Astrocyte of the spinal cord (primary cell): ENCODE data around the gene ZNF532.
A peak's percentile ranks its signal among the peaks of the same experiment; 100 is the strongest.

Experiments
- DNase-seq: peaks from one replicate; pipeline ENCODE4 v3.0.0; 2011; ENCODE audit warnings: low read depth, low spot score
- H3K4me3 ChIP-seq: 2 replicates; pipeline ENCODE4 v1.5.1; 2011; ENCODE audit warnings: low read depth, mild to moderate bottlenecking, low read length, moderate library complexity
- in situ Hi-C: cut with HindIII; loops from 2 replicates; pipeline ENCODE4 v1.10.0; 2017; ENCODE audit warnings: low sequenced_read_pairs
- TF ChIP-seq, protein P1 (sequence below): IDR thresholded peaks from 2 replicates; pipeline ENCODE4 v1.5.1; 2012; ENCODE audit warnings: low read depth, mild to moderate bottlenecking, low read length, inconsistent platforms

Gene ZNF532

DNA sequence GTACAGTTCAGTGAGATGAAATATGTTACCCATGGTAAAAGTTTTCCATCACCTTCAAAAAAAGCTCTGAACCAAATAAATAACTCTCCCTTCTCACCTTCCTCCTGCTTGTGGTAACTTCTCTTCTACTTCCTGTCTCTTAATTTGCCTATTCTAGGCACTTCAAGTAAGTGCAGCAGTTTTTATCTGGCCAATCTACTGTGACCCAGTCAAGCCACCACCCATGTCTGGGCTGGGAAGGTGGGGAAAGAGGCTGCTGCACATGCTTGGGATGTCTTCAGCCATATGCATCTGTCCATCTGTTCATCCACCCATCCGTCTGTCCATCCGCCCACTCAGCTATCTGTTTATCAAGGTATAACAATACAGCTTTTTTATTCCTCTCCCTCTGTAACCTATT is 31.6 kb downstream of the ZNF532 start:
- no peak overlapping the region for H3K4me3 ChIP-seq
- no peak for DNase-seq
- in situ Hi-C loops, result no loop called here
- TF ChIP-seq, protein P1, sequence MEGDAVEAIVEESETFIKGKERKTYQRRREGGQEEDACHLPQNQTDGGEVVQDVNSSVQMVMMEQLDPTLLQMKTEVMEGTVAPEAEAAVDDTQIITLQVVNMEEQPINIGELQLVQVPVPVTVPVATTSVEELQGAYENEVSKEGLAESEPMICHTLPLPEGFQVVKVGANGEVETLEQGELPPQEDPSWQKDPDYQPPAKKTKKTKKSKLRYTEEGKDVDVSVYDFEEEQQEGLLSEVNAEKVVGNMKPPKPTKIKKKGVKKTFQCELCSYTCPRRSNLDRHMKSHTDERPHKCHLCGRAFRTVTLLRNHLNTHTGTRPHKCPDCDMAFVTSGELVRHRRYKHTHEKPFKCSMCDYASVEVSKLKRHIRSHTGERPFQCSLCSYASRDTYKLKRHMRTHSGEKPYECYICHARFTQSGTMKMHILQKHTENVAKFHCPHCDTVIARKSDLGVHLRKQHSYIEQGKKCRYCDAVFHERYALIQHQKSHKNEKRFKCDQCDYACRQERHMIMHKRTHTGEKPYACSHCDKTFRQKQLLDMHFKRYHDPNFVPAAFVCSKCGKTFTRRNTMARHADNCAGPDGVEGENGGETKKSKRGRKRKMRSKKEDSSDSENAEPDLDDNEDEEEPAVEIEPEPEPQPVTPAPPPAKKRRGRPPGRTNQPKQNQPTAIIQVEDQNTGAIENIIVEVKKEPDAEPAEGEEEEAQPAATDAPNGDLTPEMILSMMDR, result no peak

DNA sequence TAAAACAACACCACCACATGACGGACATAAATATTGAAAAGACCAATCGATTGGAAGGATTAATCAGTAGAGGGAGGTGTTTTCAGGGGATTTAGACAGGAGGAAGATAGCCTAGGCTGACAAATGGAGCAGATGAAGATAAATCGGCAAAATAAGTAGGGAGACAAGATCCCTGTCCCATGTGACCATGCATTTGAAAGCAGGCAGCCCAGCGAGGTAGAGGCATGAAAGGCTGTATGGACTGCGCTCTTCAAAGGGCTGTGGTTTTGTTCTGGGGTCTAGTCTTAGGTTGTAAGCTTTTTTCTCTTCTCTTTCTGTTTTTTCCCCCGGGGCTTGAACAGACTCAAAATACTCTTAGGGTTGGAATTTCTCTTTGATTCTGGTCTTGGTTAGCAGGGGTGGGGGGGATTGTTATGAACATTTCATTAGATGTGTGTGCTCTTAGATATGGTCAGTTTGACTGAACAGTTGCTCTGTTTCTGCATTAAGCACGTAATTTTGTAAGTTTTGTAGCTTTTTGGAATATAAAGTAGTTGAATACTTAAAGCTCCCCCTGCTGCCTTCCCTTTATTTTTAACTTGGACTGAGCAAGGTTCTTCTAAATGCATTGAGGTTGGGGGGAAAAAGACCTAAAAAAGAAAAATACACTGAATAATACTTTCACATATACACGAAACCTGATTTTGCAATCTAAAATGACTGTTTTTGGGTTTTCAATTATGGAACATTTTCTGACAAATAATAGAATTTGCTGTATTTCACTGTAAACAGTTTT is 32.2 kb downstream of the ZNF532 start:
- no peak for DNase-seq
- in situ Hi-C loops, result no loop called here
- no peak overlapping the region for H3K4me3 ChIP-seq
- TF ChIP-seq, protein P1, result no peak

DNA sequence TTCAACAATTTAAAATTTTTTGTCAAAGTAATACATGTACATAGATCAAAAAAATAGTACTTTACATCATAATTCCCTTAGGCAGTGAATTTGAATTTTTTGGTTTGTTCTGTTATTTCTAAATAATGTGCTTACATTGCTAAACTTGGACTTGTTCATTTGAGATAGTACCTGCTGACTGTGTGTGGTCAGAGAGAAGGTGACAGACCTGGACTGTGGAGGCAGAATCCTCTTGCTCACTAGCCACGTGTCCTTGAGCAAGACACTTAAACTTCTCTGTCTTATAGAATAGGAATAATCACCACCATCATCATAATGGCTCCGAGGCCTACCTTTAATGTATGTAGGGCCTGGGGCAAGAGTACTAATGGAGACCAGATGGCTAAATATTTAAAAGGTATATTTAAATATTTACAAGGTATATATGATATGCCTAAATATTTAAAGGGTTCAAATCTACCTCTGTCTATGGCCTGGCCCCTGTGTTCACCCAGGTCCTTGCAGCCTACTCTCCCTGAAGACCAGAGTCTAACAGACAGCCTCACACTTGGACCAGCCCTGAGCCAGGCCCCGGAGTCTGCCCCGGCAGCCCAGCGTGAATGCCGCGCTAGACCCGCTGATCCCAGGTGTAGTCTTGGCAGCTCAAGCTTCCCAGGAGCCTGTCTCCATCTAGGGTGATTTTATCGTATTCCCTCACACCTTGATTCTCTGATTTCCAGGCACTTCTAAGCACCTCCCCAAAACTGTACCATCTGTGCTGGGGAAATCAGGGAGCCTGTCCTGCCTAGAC is 33.5 kb downstream of the ZNF532 start:
- in situ Hi-C loops, result no loop called here
- DNase-seq, result no peak
- TF ChIP-seq, protein P1, result no peak
- no peak overlapping the region for H3K4me3 ChIP-seq

DNA sequence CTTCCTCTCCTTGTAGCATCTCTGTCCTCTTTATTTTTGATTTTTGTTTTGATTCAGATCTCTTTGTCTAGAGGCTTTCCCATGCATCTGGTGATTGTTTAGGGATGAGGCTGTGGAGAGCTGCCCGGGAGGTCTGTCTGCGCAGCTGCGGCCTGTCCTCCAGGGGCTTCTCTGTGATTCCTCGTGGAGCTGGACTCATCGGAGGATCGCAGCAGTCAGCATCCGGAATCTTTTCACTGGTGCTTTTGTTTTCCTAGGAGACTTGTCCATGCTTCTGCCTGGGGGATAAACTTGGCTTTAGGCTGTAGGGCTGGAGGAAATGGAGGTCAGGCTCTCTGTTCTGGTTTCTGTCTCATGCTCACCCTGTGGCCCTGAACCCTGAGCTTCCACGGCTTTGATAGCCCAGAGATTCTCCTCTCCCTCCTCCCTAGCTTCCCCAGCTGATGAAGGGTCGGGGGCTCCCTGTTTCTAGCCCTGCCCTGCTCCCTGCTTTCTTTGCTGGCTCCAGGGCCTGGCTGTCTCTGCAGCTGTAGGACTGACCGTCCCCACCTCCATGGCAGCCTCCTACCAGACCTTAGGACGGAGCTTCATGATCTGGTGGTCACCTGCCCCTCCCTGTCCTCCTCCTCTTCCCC is 35.5 kb downstream of the ZNF532 start:
- DNase-seq, result peak; percentile 24
- TF ChIP-seq, protein P1, result no peak
- in situ Hi-C loops, result no loop called here
- no peak overlapping the region for H3K4me3 ChIP-seq

DNA sequence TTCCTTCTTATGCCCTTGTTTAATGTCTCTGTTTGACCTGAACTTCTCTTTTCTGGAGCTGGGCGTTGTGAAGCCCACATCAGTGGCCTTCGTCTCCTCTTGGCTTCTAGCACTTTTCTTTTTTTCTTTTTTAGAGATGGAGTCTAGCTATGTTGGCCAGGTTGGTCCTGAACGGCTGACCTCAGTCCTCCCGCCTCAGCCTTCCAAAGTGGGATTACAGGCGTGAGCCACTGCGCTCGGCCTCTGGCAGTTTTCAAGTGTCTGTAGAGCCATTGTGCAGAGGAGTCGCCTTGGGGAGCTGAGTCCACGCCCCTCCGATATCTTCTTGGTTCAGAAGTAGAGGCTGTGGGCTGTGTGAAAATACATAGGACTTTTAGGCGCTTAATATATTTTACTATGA is 36.5 kb downstream of the ZNF532 start:
- DNase-seq, result no peak
- TF ChIP-seq, protein P1, result no peak
- H3K4me3 ChIP-seq, result no peak overlapping the region
- in situ Hi-C loops, result no loop called here

DNA sequence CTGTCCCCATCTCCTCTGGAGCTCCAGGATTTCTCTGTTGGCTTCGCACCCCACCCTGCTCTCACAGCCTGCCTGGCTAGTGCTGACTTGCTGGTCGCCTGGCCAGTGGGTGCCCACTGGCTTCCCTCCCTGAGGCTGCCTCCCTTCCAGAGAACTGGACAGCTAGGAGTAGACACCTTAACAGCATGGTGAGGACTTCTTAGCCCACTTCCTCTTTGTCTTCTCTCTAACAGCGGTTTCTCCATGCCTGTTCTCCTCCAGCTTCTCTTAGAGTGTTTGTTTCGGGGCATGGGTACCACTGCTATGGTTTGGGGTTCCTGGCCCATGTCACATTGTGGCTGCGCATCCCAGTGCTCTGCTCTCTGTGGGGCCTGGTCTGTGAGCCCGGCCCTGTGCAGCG is 37.1 kb downstream of the ZNF532 start:
- TF ChIP-seq, protein P1, result no peak
- DNase-seq, result no peak
- in situ Hi-C loops, result no loop called here
- no peak overlapping the region for H3K4me3 ChIP-seq
